ENCODE data around the gene LRRTM1. TPM values are rescaled to one million over a fixed set of nuclear protein-coding genes. Genes with fewer than 3 reads are reported as not detected.

LRRTM1 gene
- total RNA-seq, 1 experiment from 2014 or later: not detected

- no peaks in the 10 kb centered on the region for H3K27me3 ChIP-seq (ENCODE audit: insufficient read depth, low read length)
- no peaks in the 10 kb centered on the region for H4K20me1 ChIP-seq (ENCODE audit: insufficient read depth)
- BruUV-seq (replicated peaks): no TSS peak
- POLR2A ChIA-PET: no interaction called here
- no peak overlapping the region for H3K4me2 ChIP-seq (ENCODE audit: low read length)
- ATAC-seq: no peak
- CTCF ChIA-PET: no interaction called here
- H3K9ac ChIP-seq (ENCODE audit: low read length): no peak overlapping the region
- H3K79me2 ChIP-seq (ENCODE audit: insufficient read depth, low read length): no peaks in the 10 kb centered on the region
- no peak overlapping the region for H3K27ac ChIP-seq (ENCODE audit: low read depth, low read length)
- H2AFZ ChIP-seq (ENCODE audit: low read depth, low read length, poor library complexity, severe bottlenecking): no peak overlapping the region
- peaks cover 0 to 15% of the 10 kb centered on the region in 2 experiments; a peak in 2 of 4 replicates for H3K9me3 ChIP-seq (ENCODE audit: control insufficient read depth in 1 of 2, insufficient read depth in 1 of 2, low read depth in 1 of 2, low read length in 2 of 2)
- intact Hi-C loops (cut with micrococcal nuclease): no loop called here
- TF ChIP-seq CBX3 (IDR thresholded peaks at IDR 0.05; ENCODE audit: low read depth) (no peak), JUND (IDR thresholded peaks at IDR 0.05) (no peak), ZBTB33 (IDR thresholded peaks at IDR 0.05; ENCODE audit: extremely low read depth, insufficient replicate concordance, low read length) (no peak), ZFX (IDR thresholded peaks at IDR 0.05) (no peak), ATF3 (IDR thresholded peaks at IDR 0.05) (no peak), TCF7L2 (IDR thresholded peaks at IDR 0.05; ENCODE audit: borderline replicate concordance, extremely low read depth, insufficient read depth, insufficient read length) (no peak)
- no peak for DNase-seq (ENCODE audit: low read depth, low spot score)
- no peaks in the 10 kb centered on the region for H3K9me2 ChIP-seq (ENCODE audit: insufficient read depth)
- no peaks in the 10 kb centered on the region for H3K4me1 ChIP-seq (ENCODE audit: control insufficient read depth in 1 of 2, insufficient read depth in 2 of 2, low read length in 2 of 2)
- no peaks in the 10 kb centered on the region for H3K36me3 ChIP-seq (ENCODE audit: control insufficient read depth in 1 of 2, insufficient read depth in 2 of 2, low read length in 2 of 2)
- RAD21 ChIA-PET (ENCODE audit: low non-redundant PET in 1 of 2, low total read pairs in 2 of 2, uncharacterized antibody in 2 of 2, unreplicated experiment in 2 of 2): no interaction called here
- no peak overlapping the region for H3K4me3 ChIP-seq (replicated peaks in 1 of 2; ENCODE audit: low read depth in 1 of 2, low read length in 2 of 2)
Measured at GRCh38 chr2:80338794-80339193, 34.2 kb upstream of the LRRTM1 start.

GRCh38 chr2:80335411-80335810 lies 30.9 kb upstream of the LRRTM1 start:
- Histone ChIP-seq H3K4me3 (replicated peaks in 1 of 2; ENCODE audit: low read depth in 1 of 2, low read length in 2 of 2) (no peak overlapping the region), H2AFZ (ENCODE audit: low read depth, low read length, poor library complexity, severe bottlenecking) (no peak overlapping the region), H3K36me3 (ENCODE audit: control insufficient read depth in 1 of 2, insufficient read depth in 2 of 2, low read length in 2 of 2) (no peaks in the 10 kb centered on the region), H3K9me2 (ENCODE audit: insufficient read depth) (no peaks in the 10 kb centered on the region), H3K9me3 (ENCODE audit: control insufficient read depth in 1 of 2, insufficient read depth in 1 of 2, low read depth in 1 of 2, low read length in 2 of 2) (peaks cover 0 to 10% of the 10 kb centered on the region in 2 experiments; a peak in 2 of 4 replicates), H3K4me1 (ENCODE audit: control insufficient read depth in 1 of 2, insufficient read depth in 2 of 2, low read length in 2 of 2) (no peaks in the 10 kb centered on the region), H4K20me1 (ENCODE audit: insufficient read depth) (no peaks in the 10 kb centered on the region), H3K79me2 (ENCODE audit: insufficient read depth, low read length) (no peaks in the 10 kb centered on the region), H3K27ac (ENCODE audit: low read depth, low read length) (no peak overlapping the region), H3K27me3 (ENCODE audit: insufficient read depth, low read length) (no peaks in the 10 kb centered on the region), H3K4me2 (ENCODE audit: low read length) (no peak overlapping the region), H3K9ac (ENCODE audit: low read length) (no peak overlapping the region)
- intact Hi-C loops (cut with micrococcal nuclease): no loop called here
- BruUV-seq (replicated peaks): no TSS peak
- no peak for ATAC-seq
- RAD21 ChIA-PET (ENCODE audit: low non-redundant PET in 1 of 2, low total read pairs in 2 of 2, uncharacterized antibody in 2 of 2, unreplicated experiment in 2 of 2): no interaction called here
- POLR2A ChIA-PET: no interaction called here
- TF ChIP-seq EZH2 (IDR thresholded peaks at IDR 0.05) (no peak), TCF7L2 (IDR thresholded peaks at IDR 0.05; ENCODE audit: borderline replicate concordance, extremely low read depth, insufficient read depth, insufficient read length) (no peak), SP1 (IDR thresholded peaks at IDR 0.05; ENCODE audit: low read depth) (no peak), CBX3 (IDR thresholded peaks at IDR 0.05; ENCODE audit: low read depth) (no peak), FOSL1 (IDR thresholded peaks at IDR 0.05; ENCODE audit: low read depth) (no peak), RAD21 (IDR thresholded peaks at IDR 0.05; ENCODE audit: low read depth) (no peak), POLR2A (IDR thresholded peaks at IDR 0.05; ENCODE audit: borderline replicate concordance, extremely low read depth, insufficient read depth, insufficient read length) (no peak), MAX (IDR thresholded peaks at IDR 0.05) (no peak), ZFX (IDR thresholded peaks at IDR 0.05) (no peak), YY1 (IDR thresholded peaks at IDR 0.05; ENCODE audit: extremely low read depth, insufficient replicate concordance, low read depth, low read length) (no peak)
- CTCF ChIA-PET: no interaction called here
- no peak for DNase-seq (ENCODE audit: low read depth, low spot score)
